Fibroblast of pulmonary artery (primary cell): ENCODE results near the gene PIEZO1.
"Not testable (repeated sequence)": the region's sequence is repeated elsewhere in the genome, so short reads cannot be mapped to it uniquely, and the experiment has no call there.

Source experiments
- DNase-seq: peaks from one replicate; pipeline ENCODE4 v3.0.0-alpha.2; 2010; ENCODE audit warnings: low read depth
- H3K4me3 ChIP-seq: replicated peaks from 2 replicates; pipeline ENCODE4 v1.5.1; 2011; ENCODE audit warnings: low read depth, mild to moderate bottlenecking, control low read depth, low read length, moderate library complexity
- CTCF ChIP-seq: IDR thresholded peaks from 2 replicates; pipeline ENCODE4 v1.5.1; 2011; ENCODE audit warnings: mild to moderate bottlenecking, control low read depth, low read length, inconsistent platforms; ENCODE audit errors: missing control alignments

Gene PIEZO1

GRCh38 chr16:88827727-88828126, 42.7 kb upstream of the PIEZO1 start:
- no peak for DNase-seq
- TF ChIP-seq CTCF, result no peak
- no peak overlapping the region for H3K4me3 ChIP-seq

- no peak for DNase-seq
- no peak for TF ChIP-seq CTCF
- H3K4me3 ChIP-seq, result no peak overlapping the region
These were observed 41.2 kb upstream of the PIEZO1 start for GRCh38 chr16:88826070-88826840.

- TF ChIP-seq CTCF, result no peak
- DNase-seq, result no peak
- H3K4me3 ChIP-seq, result no peak overlapping the region
These were observed 40.1 kb upstream of the PIEZO1 start for GRCh38 chr16:88825146-88825545.

- DNase-seq, result no peak
- H3K4me3 ChIP-seq, result no peak overlapping the region
- no peak for TF ChIP-seq CTCF
These were observed 39.4 kb upstream of the PIEZO1 start for GRCh38 chr16:88824256-88825077.

GRCh38 chr16:88823646-88824045, 38.6 kb upstream of the PIEZO1 start:
- DNase-seq, H3K4me3 ChIP-seq: not testable (repeated sequence)

GRCh38 chr16:88822281-88823040, 37.4 kb upstream of the PIEZO1 start:
- no peak overlapping the region for H3K4me3 ChIP-seq
- DNase-seq, result no peak
- no peak for TF ChIP-seq CTCF

GRCh38 chr16:88821168-88821850, 36.3 kb upstream of the PIEZO1 start:
- no peak overlapping the region for H3K4me3 ChIP-seq
- DNase-seq, result no peak
- no peak for TF ChIP-seq CTCF
